SK-N-SH (cell line): ENCODE results near the gene PA2G4. TPM values are rescaled to one million over a fixed set of nuclear protein-coding genes. Genes with fewer than 3 reads are reported as not detected.
A peak's percentile ranks its signal among the peaks of the same experiment; 100 is the strongest.

Experiments
- CTCF ChIA-PET: fragments of 300-600, 350-600 bp; formaldehyde crosslinking; extraction: SDS; loops from one replicate; lab custom pipeline; 2021; lab: Yijun Ruan, JAX
- POLR2A ChIA-PET: fragments of 350-600 bp; sonication (Branson Sonifier 250); formaldehyde crosslinking; extraction: SDS; loops from one replicate; lab custom pipeline; 2020; ENCODE audit warnings: antibody characterized with exemption, inconsistent platforms; lab: Yijun Ruan, JAX
- DNase-seq: peaks from one replicate; pipeline ENCODE4 v3.0.0; 2012
- H2AFZ ChIP-seq: fragments of 200-600 bp; sonication (generic); 2 replicates; pipeline ENCODE4 v1.8.1; 2016; ENCODE audit warnings: antibody characterized with exemption, mild to moderate bottlenecking, low read depth
- H3F3A ChIP-seq: fragments of 200-600 bp; sonication (generic); replicated peaks from 2 replicates; pipeline ENCODE3; 2016; ENCODE audit warnings: antibody characterized with exemption, mild to moderate bottlenecking; ENCODE audit not compliant: insufficient read depth
- H3K27ac ChIP-seq, 2 experiments: fragments of 200-500 bp in 1 of 2; fragments of 200-600 bp in 1 of 2; sonication (Bioruptor generic) in 1 of 2; sonication (generic), shearing (Covaris generic) in 1 of 2; 2 replicates each; pipeline versions ENCODE4 v1.5.1 to v1.6.1; 2014 to 2016; ENCODE audit warnings: low read depth in 2 of 2, inconsistent platforms in 1 of 2, low read length in 1 of 2, mild to moderate bottlenecking in 1 of 2, mixed read lengths in 1 of 2
- H3K27me3 ChIP-seq: fragments of 200-600 bp; sonication (generic), shearing (Covaris generic); 2 replicates; pipeline ENCODE4 v1.6.1; 2016; ENCODE audit warnings: mixed run types; ENCODE audit not compliant: insufficient read depth
- H3K36me3 ChIP-seq, 2 experiments: fragments of 200-500 bp in 1 of 2; fragments of 200-600 bp in 1 of 2; sonication (Bioruptor generic) in 1 of 2; sonication (generic) in 1 of 2; replicated peaks in 1 of 2; 2 replicates each; pipeline versions ENCODE3 to v1.5.1; 2014 to 2016; ENCODE audit warnings: low read length in 1 of 2, mild to moderate bottlenecking in 1 of 2; ENCODE audit not compliant: insufficient read depth in 2 of 2, control insufficient read depth in 1 of 2
- H3K4me1 ChIP-seq, 2 experiments: fragments of 200-500 bp in 1 of 2; fragments of 200-600 bp in 1 of 2; sonication (Bioruptor generic) in 1 of 2; sonication (generic), shearing (Covaris generic) in 1 of 2; 2 replicates each; pipeline versions ENCODE4 v1.5.1 to v1.6.1; 2014 to 2016; ENCODE audit warnings: low read depth in 1 of 2, low read length in 1 of 2, mixed run types in 1 of 2; ENCODE audit not compliant: insufficient read depth in 2 of 2, control insufficient read depth in 1 of 2
- H3K4me2 ChIP-seq: fragments of 200-600 bp; sonication (generic), shearing (Covaris generic); 2 replicates; pipeline ENCODE4 v1.6.1; 2017; ENCODE audit warnings: mixed run types
- H3K4me3 ChIP-seq, 2 experiments: fragments of 200-500 bp in 1 of 2; fragments of 200-600 bp in 1 of 2; sonication (Bioruptor generic) in 1 of 2; sonication (generic), shearing (Covaris generic) in 1 of 2; 2 replicates each; pipeline versions ENCODE4 v1.5.1 to v1.8.1; 2014 to 2016; ENCODE audit warnings: low read depth in 2 of 2, inconsistent platforms in 1 of 2, low read length in 1 of 2, mild to moderate bottlenecking in 1 of 2, mixed read lengths in 1 of 2, moderate library complexity in 1 of 2
- H3K79me2 ChIP-seq: fragments of 200-600 bp; sonication (generic); 2 replicates; pipeline ENCODE4 v1.8.1; 2017; ENCODE audit warnings: mild to moderate bottlenecking; ENCODE audit not compliant: insufficient read depth
- H3K9ac ChIP-seq: fragments of 200-600 bp; sonication (generic); 2 replicates; pipeline ENCODE4 v1.6.1; 2017; ENCODE audit warnings: mixed run types
- H3K9me2 ChIP-seq: fragments of 200-600 bp; sonication (generic); 2 replicates; pipeline ENCODE4 v1.6.1; 2017; ENCODE audit warnings: mixed run types
- H3K9me3 ChIP-seq: fragments of 200-600 bp; sonication (generic); 2 replicates; pipeline ENCODE4 v1.6.1; 2017; ENCODE audit warnings: mixed run types, mild to moderate bottlenecking, moderate library complexity
- H4K20me1 ChIP-seq: fragments of 200-600 bp; sonication (generic); 2 replicates; pipeline ENCODE4 v1.6.1; 2017; ENCODE audit warnings: mild to moderate bottlenecking, mixed run types; ENCODE audit not compliant: insufficient read depth
- CHD2 ChIP-seq: fragments of 150-350 bp; IDR thresholded peaks from 2 replicates; pipeline ENCODE4 v1.6.1; 2018; ENCODE audit warnings: low read length; ENCODE audit not compliant: partially characterized antibody
- CTCF ChIP-seq: fragments of 200-600 bp; sonication (generic); IDR thresholded peaks from 2 replicates; pipeline ENCODE4 v1.6.1; 2017; ENCODE audit warnings: antibody characterized with exemption, mild to moderate bottlenecking, moderate library complexity
- ELF1 ChIP-seq: IDR thresholded peaks from 2 replicates; pipeline ENCODE4 v1.4.0; 2012
- FOSL2 ChIP-seq: IDR thresholded peaks from 2 replicates; pipeline ENCODE4 v1.4.0; 2012; ENCODE audit warnings: low read depth, mild to moderate bottlenecking, moderate library complexity, borderline replicate concordance
- FOXM1 ChIP-seq: IDR thresholded peaks from 2 replicates; pipeline ENCODE4 v1.4.0; 2012; ENCODE audit warnings: low read depth, mild to moderate bottlenecking
- IRF3 ChIP-seq: fragments of 150-350 bp; IDR thresholded peaks from 2 replicates; pipeline ENCODE4 v1.6.1; 2016; ENCODE audit warnings: mild to moderate bottlenecking, low read depth, low read length
- MXI1 ChIP-seq: IDR thresholded peaks from 2 replicates; pipeline ENCODE4 v1.6.1; 2012; ENCODE audit warnings: mild to moderate bottlenecking, low read depth, low read length, improper control_type of control experiment
- NFIC ChIP-seq: IDR thresholded peaks from 2 replicates; pipeline ENCODE4 v1.4.0; 2012; ENCODE audit warnings: borderline replicate concordance
- RAD21 ChIP-seq: IDR thresholded peaks from 2 replicates; pipeline ENCODE4 v1.6.1; 2012; ENCODE audit warnings: mild to moderate bottlenecking, low read length
- SIN3A ChIP-seq: IDR thresholded peaks from 2 replicates; pipeline ENCODE4 v1.6.1; 2012; ENCODE audit warnings: low read depth, mild to moderate bottlenecking, low read length, moderate library complexity, borderline replicate concordance
- TAF1 ChIP-seq: IDR thresholded peaks from 2 replicates; pipeline ENCODE4 v1.6.1; 2012; ENCODE audit warnings: low read depth, mild to moderate bottlenecking, low read length, moderate library complexity, borderline replicate concordance
- TCF12 ChIP-seq: IDR thresholded peaks from 2 replicates; pipeline ENCODE4 v1.4.0; 2012
- WGBS: methylation state at CpG from one replicate; pipeline ENCODE4 v1.1.6; 2017; ENCODE audit warnings: low lambda C conversion rate; 5-methylcytosine and 5-hydroxymethylcytosine counted together
- polyA plus RNA-seq, 3 experiments: library from polyadenylated mRNA; depleted of rRNA; stranded (reverse); fragments of >200 nt; gene quantifications; 2 replicates each; pipeline ENCODE4 v1.2.3, GENCODE V29; 2012
- TF ChIP-seq, protein P1 (sequence below): IDR thresholded peaks from 2 replicates; pipeline ENCODE4; 2012
- TF ChIP-seq, protein P2 (sequence below): IDR thresholded peaks from 2 replicates; pipeline ENCODE4 v1.4.0; 2012; ENCODE audit warnings: low read depth

Gene PA2G4
- polyA plus RNA-seq, 1 of the 3 experiments (the other 2 are of a cell fraction), result 207 TPM

- Histone ChIP-seq H3K4me3 (peak within 1 kb of the TSS; percentile 53 to 71), H4K20me1 (no peaks in the 10 kb centered on the region), H3K27ac (peak within 1 kb of the TSS; percentile 36 to 55)
- 9% methylated on average over 52 of the region's 59 CpGs for WGBS
- CTCF ChIA-PET, result interaction anchor here (0.8 to 3.4 kb wide), 21 partner anchors 10 to 551 kb away, joined by 3 to 13 read pairs (median 4); partner anchors contain the start of genes SMARCC2 and ZC3H10
- TF ChIP-seq, protein P1, sequence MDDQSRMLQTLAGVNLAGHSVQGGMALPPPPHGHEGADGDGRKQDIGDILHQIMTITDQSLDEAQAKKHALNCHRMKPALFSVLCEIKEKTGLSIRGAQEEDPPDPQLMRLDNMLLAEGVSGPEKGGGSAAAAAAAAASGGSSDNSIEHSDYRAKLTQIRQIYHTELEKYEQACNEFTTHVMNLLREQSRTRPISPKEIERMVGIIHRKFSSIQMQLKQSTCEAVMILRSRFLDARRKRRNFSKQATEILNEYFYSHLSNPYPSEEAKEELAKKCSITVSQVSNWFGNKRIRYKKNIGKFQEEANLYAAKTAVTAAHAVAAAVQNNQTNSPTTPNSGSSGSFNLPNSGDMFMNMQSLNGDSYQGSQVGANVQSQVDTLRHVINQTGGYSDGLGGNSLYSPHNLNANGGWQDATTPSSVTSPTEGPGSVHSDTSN, result no peak
- TF ChIP-seq CHD2 (no peak), RAD21 (no peak), CTCF (peak; percentile 6; the same call in 1 of the 2 replicates), TAF1 (no peak), FOSL2 (peak; percentile 86), IRF3 (no peak), TCF12 (no peak), FOXM1 (no peak), MXI1 (no peak), ELF1 (no peak), NFIC (no peak), SIN3A (0 out of 2 replicates have a peak, but pooled peaks have one; percentile 63)
- TF ChIP-seq, protein P2, sequence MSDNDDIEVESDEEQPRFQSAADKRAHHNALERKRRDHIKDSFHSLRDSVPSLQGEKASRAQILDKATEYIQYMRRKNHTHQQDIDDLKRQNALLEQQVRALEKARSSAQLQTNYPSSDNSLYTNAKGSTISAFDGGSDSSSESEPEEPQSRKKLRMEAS, result peak; percentile 69
- TF ChIP-seq, all 33 proteins: peak for 4
- Histone ChIP-seq H3K9me2 (no peaks in the 10 kb centered on the region), H3F3A (peaks cover 12% of the 10 kb centered on the region), H3K9ac (peak within 1 kb of the TSS; percentile 42; the same call in 1 of the 2 replicates), H3K4me1 (peaks cover 0 to 6% of the 10 kb centered on the region in 2 experiments; a peak in 1 of 4 replicates), H3K79me2 (no peaks in the 10 kb centered on the region), H3K9me3 (no peaks in the 10 kb centered on the region), H2AFZ (peak within 1 kb of the TSS; percentile 94), H3K27me3 (no peaks in the 10 kb centered on the region), H3K36me3 (no peaks in the 10 kb centered on the region), H3K4me2 (peak within 1 kb of the TSS; percentile 97)
- peak; percentile 84 for DNase-seq
- POLR2A ChIA-PET, result interaction anchor here (0.6 to 3.2 kb wide), 3 partner anchors 24 to 38 kb away, joined by 3 to 15 read pairs (median 3); partner anchors contain the start of genes PA2G4 and ZC3H10
Observed at GRCh38 chr12:56079723-56080555, 24.4 kb upstream of the PA2G4 start, which contains the start of gene ERBB3. Gene ERBB3, plus strand, starts transcription at chr12:56080165. Its CDS starts 136 bp downstream, at chr12:56080301.
